Retinal pigment epithelial cell (primary cell): ENCODE results near the gene TNS1.
"Not testable (repeated sequence)": the region's sequence is repeated elsewhere in the genome, so short reads cannot be mapped to it uniquely, and the experiment has no call there.

Experiments used
- DNase-seq: peaks from one replicate; pipeline ENCODE4 v3.0.0-alpha.2; 2010; ENCODE audit warnings: low read depth
- H3K4me3 ChIP-seq: 2 replicates; pipeline ENCODE4 v1.5.1; 2011; ENCODE audit warnings: mild to moderate bottlenecking, low read length, control low read depth, moderate library complexity
- TF ChIP-seq, protein P1 (sequence below): conservative IDR thresholded peaks from 2 replicates; pipeline ENCODE4 v1.5.1; 2011; ENCODE audit warnings: low read depth, low read length, control low read depth, inconsistent platforms

TNS1 gene

GRCh38 chr2:218002845-218003180 is at the start of gene TNS1:
TSS of gene TNS1 (minus strand) at chr2:218002995. CDS start at chr2:218002872, 123 bp downstream.
- no peak within 1 kb of the TSS for H3K4me3 ChIP-seq
- no peak for DNase-seq
- TF ChIP-seq, protein P1, sequence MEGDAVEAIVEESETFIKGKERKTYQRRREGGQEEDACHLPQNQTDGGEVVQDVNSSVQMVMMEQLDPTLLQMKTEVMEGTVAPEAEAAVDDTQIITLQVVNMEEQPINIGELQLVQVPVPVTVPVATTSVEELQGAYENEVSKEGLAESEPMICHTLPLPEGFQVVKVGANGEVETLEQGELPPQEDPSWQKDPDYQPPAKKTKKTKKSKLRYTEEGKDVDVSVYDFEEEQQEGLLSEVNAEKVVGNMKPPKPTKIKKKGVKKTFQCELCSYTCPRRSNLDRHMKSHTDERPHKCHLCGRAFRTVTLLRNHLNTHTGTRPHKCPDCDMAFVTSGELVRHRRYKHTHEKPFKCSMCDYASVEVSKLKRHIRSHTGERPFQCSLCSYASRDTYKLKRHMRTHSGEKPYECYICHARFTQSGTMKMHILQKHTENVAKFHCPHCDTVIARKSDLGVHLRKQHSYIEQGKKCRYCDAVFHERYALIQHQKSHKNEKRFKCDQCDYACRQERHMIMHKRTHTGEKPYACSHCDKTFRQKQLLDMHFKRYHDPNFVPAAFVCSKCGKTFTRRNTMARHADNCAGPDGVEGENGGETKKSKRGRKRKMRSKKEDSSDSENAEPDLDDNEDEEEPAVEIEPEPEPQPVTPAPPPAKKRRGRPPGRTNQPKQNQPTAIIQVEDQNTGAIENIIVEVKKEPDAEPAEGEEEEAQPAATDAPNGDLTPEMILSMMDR = no peak

GRCh38 chr2:218051903-218052302 is 49.1 kb upstream of the TNS1 start:
- no peak overlapping the region for H3K4me3 ChIP-seq
- no peak for DNase-seq
- TF ChIP-seq, protein P1 = no peak

DNA sequence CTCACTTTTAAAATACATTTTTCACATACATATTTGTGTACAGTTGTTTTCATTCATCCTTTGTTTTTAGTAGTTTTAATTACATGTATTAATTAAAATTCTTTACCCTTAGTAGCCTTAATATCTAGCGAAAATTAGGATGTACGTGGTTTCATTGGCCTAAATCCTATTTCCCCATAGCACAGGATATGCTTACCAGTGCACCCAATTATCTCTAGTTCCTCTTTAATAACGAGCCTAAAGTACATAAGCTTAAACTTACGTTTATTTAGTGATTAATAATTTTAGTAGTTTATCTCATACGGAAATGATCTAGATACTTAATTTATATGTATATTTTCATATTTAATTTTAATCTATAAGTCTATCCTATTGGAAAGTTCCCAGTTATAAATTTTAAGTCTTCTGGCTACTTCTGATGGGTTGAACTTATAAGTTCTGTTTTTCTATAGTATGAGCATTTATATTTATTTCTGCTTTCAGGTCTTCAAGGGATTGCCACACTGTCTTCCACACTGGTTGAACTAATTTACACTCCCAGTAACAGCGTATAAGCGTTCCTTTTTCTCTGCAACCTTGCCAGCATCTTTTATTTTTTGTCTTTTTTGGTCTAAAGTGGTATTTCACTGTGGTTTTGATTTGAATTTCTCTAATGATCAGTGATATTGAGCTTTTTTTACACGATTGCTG is 44.9 kb upstream of the TNS1 start:
- DNase-seq = no peak
- TF ChIP-seq, protein P1 = no peak
- H3K4me3 ChIP-seq = no peak overlapping the region

DNA sequence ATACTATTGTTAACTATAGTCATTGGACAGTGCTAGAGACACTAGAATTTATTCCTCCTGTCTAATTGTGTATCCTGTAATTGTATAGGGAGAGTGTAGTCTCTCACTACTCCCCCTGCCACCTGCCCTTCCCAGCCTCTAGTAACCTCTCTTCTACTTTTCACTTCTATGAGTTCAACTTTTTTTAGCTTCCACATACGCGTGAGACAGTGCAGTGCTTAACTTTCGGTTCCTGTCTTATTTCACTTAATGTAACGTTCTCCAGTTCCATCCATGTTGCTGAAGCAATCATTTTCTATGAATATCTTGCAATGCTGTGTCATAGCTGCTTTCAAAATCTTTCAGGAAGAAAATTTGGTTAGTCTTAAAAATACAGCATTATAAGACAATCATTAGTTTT is 43.4 kb upstream of the TNS1 start:
- H3K4me3 ChIP-seq = no peak overlapping the region
- TF ChIP-seq, protein P1 = no peak
- no peak for DNase-seq

DNA sequence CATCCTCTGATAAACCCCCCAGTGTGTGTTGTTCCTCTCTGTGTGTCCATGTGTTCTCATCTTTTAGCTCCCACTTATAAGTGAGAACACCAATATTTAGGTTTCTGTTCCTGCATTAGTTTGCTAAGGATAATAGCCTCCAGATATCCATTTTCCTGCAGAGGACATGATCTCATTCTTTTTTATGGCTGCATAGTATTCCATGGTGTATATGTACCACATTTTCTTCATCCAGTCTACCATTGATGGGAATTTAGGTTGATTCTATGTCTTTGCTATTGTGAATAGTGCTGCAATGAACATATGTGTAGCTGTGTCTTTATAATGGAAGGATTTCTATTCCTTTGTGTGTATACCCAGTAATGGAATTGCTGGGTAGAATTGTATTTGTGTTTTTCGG is 41.8 kb upstream of the TNS1 start:
- H3K4me3 ChIP-seq, DNase-seq: not testable (repeated sequence)

- H3K4me3 ChIP-seq = no peak overlapping the region
- DNase-seq = no peak
- TF ChIP-seq, protein P1 = no peak
Observed at GRCh38 chr2:218043701-218044109, 40.9 kb upstream of the TNS1 start.

- DNase-seq = no peak
- H3K4me3 ChIP-seq = no peak overlapping the region
- TF ChIP-seq, protein P1 = no peak
Observed at GRCh38 chr2:218043100-218043499, 40.3 kb upstream of the TNS1 start.
